GM12878 (cell line): Measurements from ENCODE around the gene ZNF296. TPM values are rescaled to one million over a fixed set of nuclear protein-coding genes. Genes with fewer than 3 reads are reported as not detected.

Source experiments
- BCLAF1 ChIP-seq: fragments of 450-650 bp; IDR thresholded peaks from 2 replicates; pipeline ENCODE4 v1.6.1; 2017; ENCODE audit warnings: antibody characterized with exemption, mild to moderate bottlenecking, moderate library complexity
- BHLHE40 ChIP-seq, 2 experiments: fragments of 450-650 bp in 1 of 2; IDR thresholded peaks; 2 replicates each; pipeline ENCODE4 v1.6.1; 2011 to 2017; ENCODE audit warnings: low read depth in 2 of 2, borderline replicate concordance in 1 of 2, improper control_type of control experiment in 1 of 2, low read length in 1 of 2, mild to moderate bottlenecking in 1 of 2
- BMI1 ChIP-seq: fragments of 450-650 bp; IDR thresholded peaks from 2 replicates; pipeline ENCODE4 v1.6.1; 2016; ENCODE audit warnings: mild to moderate bottlenecking, moderate library complexity, borderline replicate concordance
- CEBPB ChIP-seq, 2 experiments: fragments of 150-350 bp in 1 of 2; IDR thresholded peaks; 2 replicates each; pipeline ENCODE4 v1.6.1; 2012 to 2014; ENCODE audit warnings: low read depth in 2 of 2, low read length in 2 of 2, borderline replicate concordance in 1 of 2, inconsistent platforms in 1 of 2
- EED ChIP-seq: sonication (generic); IDR thresholded peaks from 2 replicates; pipeline ENCODE4 v1.6.1; 2016; ENCODE audit warnings: antibody characterized with exemption, low read depth
- GABPA ChIP-seq: IDR thresholded peaks from 2 replicates; pipeline ENCODE4 v1.6.1; 2014; ENCODE audit warnings: antibody characterized with exemption, low read depth, mild to moderate bottlenecking, inconsistent platforms
- HDAC6 ChIP-seq: fragments of 200-600 bp; sonication (generic); IDR thresholded peaks from one replicate; pipeline ENCODE4 v1.8.0; 2017; ENCODE audit warnings: antibody characterized with exemption; ENCODE audit not compliant: unreplicated experiment
- JUND ChIP-seq: IDR thresholded peaks from 2 replicates; pipeline ENCODE4 v1.6.1; 2012; ENCODE audit warnings: low read depth, mild to moderate bottlenecking, low read length, improper control_type of control experiment, moderate library complexity
- LARP7 ChIP-seq: fragments of 450-650 bp; IDR thresholded peaks from 2 replicates; pipeline ENCODE4 v1.6.1; 2017; ENCODE audit warnings: mild to moderate bottlenecking
- MTA2 ChIP-seq: fragments of 450-650 bp; IDR thresholded peaks from 2 replicates; pipeline ENCODE4 v1.6.1; 2016; ENCODE audit warnings: low read depth, mild to moderate bottlenecking, moderate library complexity
- NFXL1 ChIP-seq: fragments of 450-650 bp; IDR thresholded peaks from 2 replicates; pipeline ENCODE4 v1.6.1; 2017; ENCODE audit warnings: antibody characterized with exemption, mild to moderate bottlenecking, borderline replicate concordance
- NR2C1 ChIP-seq: fragments of 450-650 bp; IDR thresholded peaks from 2 replicates; pipeline ENCODE4 v1.6.1; 2017; ENCODE audit warnings: antibody characterized with exemption, mild to moderate bottlenecking, moderate library complexity
- NR2F1 ChIP-seq: fragments of 450-650 bp; conservative IDR thresholded peaks from 2 replicates; pipeline ENCODE4 v1.6.1; 2017; ENCODE audit warnings: mild to moderate bottlenecking
- RCOR1 ChIP-seq: conservative IDR thresholded peaks from 2 replicates; pipeline ENCODE4 v1.6.1; 2012; ENCODE audit warnings: low read depth, low read length, improper control_type of control experiment
- SIN3A ChIP-seq: IDR thresholded peaks from 2 replicates; pipeline ENCODE4 v1.6.1; 2012; ENCODE audit warnings: low read depth, low read length, improper control_type of control experiment
- SKIL ChIP-seq: fragments of 450-650 bp; IDR thresholded peaks from 2 replicates; pipeline ENCODE4 v1.6.1; 2017; ENCODE audit warnings: mild to moderate bottlenecking, low read depth, inconsistent platforms; ENCODE audit not compliant: poor library complexity, severe bottlenecking
- SMAD1 ChIP-seq: fragments of 450-650 bp; IDR thresholded peaks from 2 replicates; pipeline ENCODE4 v1.6.1; 2018; ENCODE audit warnings: mild to moderate bottlenecking, low read depth; ENCODE audit not compliant: partially characterized antibody
- TAF1 ChIP-seq: IDR thresholded peaks from 2 replicates; pipeline ENCODE4 v1.6.1; 2011; ENCODE audit warnings: mild to moderate bottlenecking, low read depth, low read length, borderline replicate concordance
- YY1 ChIP-seq: IDR thresholded peaks from 2 replicates; pipeline ENCODE4 v1.6.1; 2011; ENCODE audit warnings: low read depth, mild to moderate bottlenecking, low read length
- ZBTB4 ChIP-seq: fragments of 450-650 bp; formaldehyde crosslinking; IDR thresholded peaks from 2 replicates; pipeline ENCODE4 v1.4.0; 2022; ENCODE audit warnings: mild to moderate bottlenecking, moderate library complexity
- polyA plus RNA-seq, 11 experiments: library from polyadenylated mRNA; depleted of rRNA in 4 of 11; unstranded in 6 of 11; stranded (reverse) in 5 of 11; fragments of >200 nt; fragmentation: Nextera tagmentation in 4 of 11; fragmentation: Illumina TruSeq in 1 of 11; extraction: Ambion mirVana in 4 of 11; extraction: Trizol in 1 of 11; gene quantifications; 1 replicate in 1 of 11; 2 replicates in 10 of 11; pipeline versions ENCODE4 v1.2.1 to v1.2.3, GENCODE V29; 2011 to 2016; ENCODE audit warnings: inconsistent platforms in 2 of 11, missing spikeins in 2 of 11, low read depth in 1 of 11
- total RNA-seq, 4 experiments: library from RNA; depleted of rRNA in 3 of 4; stranded (reverse); fragments of >200 nt in 3 of 4; fragmentation: Illumina TruSeq in 1 of 4; extraction: Trizol in 1 of 4; gene quantifications; 2 replicates each; pipeline versions ENCODE4 v1.2.1 to v1.2.3, GENCODE V29; 2013 to 2021

The ZNF296 gene
- total and polyA plus RNA-seq, 10 of the 15 experiments (the other 5 are each of a cell fraction or from before 2014, with no cell fraction given), result 0.44 to 23.6 (median 3.5) TPM; not detected in 1

GRCh38 chr19:45075301-45076028, 813 bp downstream of the ZNF296 start (continued):
- TF ChIP-seq ZBTB4 (CRISPR knock-in tag) (no peak), NR2F1 (0 out of 2 replicates have a peak, but pooled peaks have one; percentile 65), NFXL1 (no peak), NR2C1 (peak; percentile 38; the same call in 1 of the 2 replicates), SIN3A (peak; percentile 73), SKIL (no peak), SMAD1 (no peak), YY1 (peak; percentile 44; the same call in 1 of the 2 replicates), BCLAF1 (peak; percentile 70; the same call in 1 of the 2 replicates), HDAC6 (no peak), BMI1 (0 out of 2 replicates have a peak, but pooled peaks have one; percentile 40), TAF1 (peak; percentile 9; the same call in 1 of the 2 replicates), RCOR1 (0 out of 2 replicates have a peak, but pooled peaks have one; percentile 81), GABPA (no peak), JUND (0 out of 2 replicates have a peak, but pooled peaks have one; percentile 31), EED (peak; percentile 82; the same call in 1 of the 2 replicates), MTA2 (peak; percentile 82; the same call in 1 of the 2 replicates), BHLHE40 (IDR thresholded peaks at IDR 0.05; ENCODE audit: borderline replicate concordance in 1 of 2, low read depth in 2 of 2, low read length in 1 of 2) (peak; percentile 58 to 75), CEBPB (IDR thresholded peaks at IDR 0.05; ENCODE audit: borderline replicate concordance in 1 of 2, low read depth in 2 of 2, low read length in 2 of 2) (no peak), LARP7 (no peak)
